ENCODE measurements around the gene DUT.

GRCh38 chr15:48309740-48310139, 21.5 kb upstream of the DUT start:
- TF ChIP-seq CTCF (IDR thresholded peaks at IDR 0.05) (no peak), POLR2A (IDR thresholded peaks at IDR 0.05) (no peak)
